Stomach (tissue), 9 donors: ENCODE data around the gene EDRF1. TPM values are rescaled to one million over a fixed set of nuclear protein-coding genes. Genes with fewer than 3 reads are reported as not detected.

Experiments used
- DNase-seq, 2 donors: peaks; one replicate each; pipeline versions ENCODE4 v3.0.0 to v3.0.0-alpha.2; 2013 to 2019
- H3K27ac ChIP-seq, 5 donors: fragments of 200-600 bp in 4 of 5; sonication (generic) in 4 of 5; one replicate each; pipeline ENCODE4 v1.5.1; 2013 to 2019; ENCODE audit warnings: mild to moderate bottlenecking in 1 of 5, moderate library complexity in 1 of 5
- H3K27me3 ChIP-seq, 3 donors: fragments of 200-600 bp; sonication (generic); one replicate each; pipeline ENCODE4 v1.5.1; 2017 to 2019; ENCODE audit warnings: mixed run types in 1 of 3
- H3K36me3 ChIP-seq, 4 donors: fragments of 200-600 bp; sonication (generic); 1 replicate in 3 of 4; 2 replicates in 1 of 4; pipeline ENCODE4 v1.5.1; 2016 to 2019
- H3K4me1 ChIP-seq, 4 donors: fragments of 200-600 bp; sonication (generic); one replicate each; pipeline ENCODE4 v1.5.1; 2016 to 2019
- H3K4me3 ChIP-seq, 4 donors: fragments of 200-600 bp; sonication (generic) in 3 of 4; one replicate each; pipeline ENCODE4 v1.5.1; 2016 to 2019; ENCODE audit warnings: mild to moderate bottlenecking in 1 of 4
- H3K9me3 ChIP-seq, 4 donors: fragments of 200-600 bp; sonication (generic); one replicate each; pipeline ENCODE4 v1.5.1; 2016 to 2019
- EP300 ChIP-seq: sonication (generic); formaldehyde crosslinking; IDR thresholded peaks from one replicate; pipeline ENCODE4 v1.6.1; 2017; ENCODE audit warnings: antibody characterized with exemption
- POLR2A ChIP-seq, 4 donors: fragments of 450-650 bp; IDR thresholded peaks; one replicate each; pipeline ENCODE4 v1.6.1; 2016; ENCODE audit warnings: antibody characterized with exemption in 4 of 4, control low read depth in 2 of 4, mild to moderate bottlenecking in 1 of 4, moderate library complexity in 1 of 4
- POLR2AphosphoS5 ChIP-seq, 3 donors: sonication (generic); formaldehyde crosslinking; IDR thresholded peaks; one replicate each; pipeline ENCODE4 v1.6.1; 2016; ENCODE audit warnings: antibody characterized with exemption in 3 of 3
- WGBS, 5 donors: extraction: QIAGEN DNeasy Blood & Tissue Kit in 3 of 5; methylation state at CpG; one replicate each; pipeline versions ENCODE4 v1.1.5 to v1.1.7; 2013 to 2018; 5-methylcytosine and 5-hydroxymethylcytosine counted together
- intact Hi-C: fragments of 100-400 bp; cut with DNase I; formaldehyde crosslinking; loops from one replicate; pipeline ENCODE4 v1.15.1; 2023; ENCODE audit warnings: low total_unique reads
- polyA plus RNA-seq, 3 donors: library from polyadenylated mRNA; stranded (reverse); fragments of 200-250 nt; gene quantifications; one replicate each; pipeline ENCODE4 v1.2.3, GENCODE V29; 2013
- total RNA-seq, 5 donors: library from RNA; depleted of rRNA; stranded (reverse); fragments of >200 nt; gene quantifications; one replicate each; pipeline versions ENCODE4 v1.1.0 to v1.2.3, GENCODE V29; 2014 to 2016
- TF ChIP-seq, protein P1 (sequence below), 7 experiments: fragments of 450-650 bp in 4 of 7; fragments of 200-600 bp in 3 of 7; sonication (generic) in 3 of 7; IDR thresholded peaks; one replicate each; pipeline ENCODE4 v1.5.1; 2016 to 2019; ENCODE audit warnings: antibody characterized with exemption in 7 of 7, control low read depth in 2 of 7, mild to moderate bottlenecking in 1 of 7
- donor health status: healthy with polysubstance abuse.
- donor health status: Bipolar disorder and iron deficiency.
- donor health status: healthy.

Gene EDRF1
- total and polyA plus RNA-seq, 8 donors: 5.5 to 41.5 (median 15.5) TPM

DNA sequence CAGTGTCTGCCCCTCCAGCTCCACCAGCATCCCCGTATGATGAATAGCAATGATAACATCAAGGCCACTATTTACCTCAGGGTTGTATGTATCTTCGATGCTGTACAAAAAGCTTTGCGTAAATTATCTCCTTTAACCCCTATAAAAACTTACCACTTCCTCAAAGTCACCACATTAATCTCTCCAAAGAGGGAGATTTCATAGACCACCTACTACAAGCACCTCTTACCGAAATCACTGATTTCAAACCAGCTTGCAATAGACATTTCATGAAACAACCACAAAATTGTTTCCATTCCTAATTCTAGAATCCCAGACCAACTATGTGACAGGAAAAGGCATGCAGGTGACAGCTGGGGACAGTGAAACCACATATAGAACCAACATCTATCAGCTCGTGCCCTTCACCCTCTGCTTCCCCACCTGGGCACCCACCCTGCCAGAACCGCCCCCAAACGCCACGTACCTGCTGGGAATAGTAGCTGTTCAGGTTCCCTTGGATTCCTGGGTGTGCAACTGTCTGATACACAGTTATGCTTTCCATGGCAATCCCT is 76.2 kb downstream of the EDRF1 start:
- intact Hi-C loops: no loop called here
- no peak overlapping the region for H3K4me3 ChIP-seq
- 81 to 89% (median 86%) methylated on average over 8 of the region's 8 CpGs for WGBS, 5 donors

GRCh38 chr10:125797424-125797823 is 77.9 kb downstream of the EDRF1 start:
- no peak for DNase-seq
- no peak for TF ChIP-seq POLR2AphosphoS5 (IDR thresholded peaks at IDR 0.05)
- no peak for TF ChIP-seq EP300
- Histone ChIP-seq H3K36me3 (peaks cover 28 to 98% (median 90%) of the 10 kb centered on the region in 4 donors), H3K27ac (no peak overlapping the region), H3K27me3 (no peaks in the 10 kb centered on the region), H3K4me1 (no peaks in the 10 kb centered on the region), H3K9me3 (no peaks in the 10 kb centered on the region), H3K4me3 (no peak overlapping the region)
- intact Hi-C loops: no loop called here
- WGBS, 5 donors: 87 to 92% (median 89%) methylated on average over 8 of the region's 8 CpGs

More for the DNA sequence above, 76.2 kb downstream of the EDRF1 start:
- H3K36me3 ChIP-seq: peaks cover 32 to 97% (median 89%) of the 10 kb centered on the region in 4 donors
- no peak overlapping the region for H3K27ac ChIP-seq
- H3K4me1 ChIP-seq: no peaks in the 10 kb centered on the region
- no peaks in the 10 kb centered on the region for H3K9me3 ChIP-seq
- H3K27me3 ChIP-seq: no peaks in the 10 kb centered on the region
- DNase-seq: no peak
- TF ChIP-seq EP300 (no peak), POLR2A (IDR thresholded peaks at IDR 0.05) (no peak), POLR2AphosphoS5 (IDR thresholded peaks at IDR 0.05) (no peak)
- TF ChIP-seq, protein P1, sequence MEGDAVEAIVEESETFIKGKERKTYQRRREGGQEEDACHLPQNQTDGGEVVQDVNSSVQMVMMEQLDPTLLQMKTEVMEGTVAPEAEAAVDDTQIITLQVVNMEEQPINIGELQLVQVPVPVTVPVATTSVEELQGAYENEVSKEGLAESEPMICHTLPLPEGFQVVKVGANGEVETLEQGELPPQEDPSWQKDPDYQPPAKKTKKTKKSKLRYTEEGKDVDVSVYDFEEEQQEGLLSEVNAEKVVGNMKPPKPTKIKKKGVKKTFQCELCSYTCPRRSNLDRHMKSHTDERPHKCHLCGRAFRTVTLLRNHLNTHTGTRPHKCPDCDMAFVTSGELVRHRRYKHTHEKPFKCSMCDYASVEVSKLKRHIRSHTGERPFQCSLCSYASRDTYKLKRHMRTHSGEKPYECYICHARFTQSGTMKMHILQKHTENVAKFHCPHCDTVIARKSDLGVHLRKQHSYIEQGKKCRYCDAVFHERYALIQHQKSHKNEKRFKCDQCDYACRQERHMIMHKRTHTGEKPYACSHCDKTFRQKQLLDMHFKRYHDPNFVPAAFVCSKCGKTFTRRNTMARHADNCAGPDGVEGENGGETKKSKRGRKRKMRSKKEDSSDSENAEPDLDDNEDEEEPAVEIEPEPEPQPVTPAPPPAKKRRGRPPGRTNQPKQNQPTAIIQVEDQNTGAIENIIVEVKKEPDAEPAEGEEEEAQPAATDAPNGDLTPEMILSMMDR (IDR thresholded peaks at IDR 0.05): no peak

- Histone ChIP-seq H3K4me1 (no peaks in the 10 kb centered on the region), H3K27ac (no peak overlapping the region), H3K9me3 (no peaks in the 10 kb centered on the region), H3K27me3 (no peaks in the 10 kb centered on the region), H3K36me3 (peaks cover 22 to 98% (median 88%) of the 10 kb centered on the region in 4 donors), H3K4me3 (no peak overlapping the region)
- TF ChIP-seq, protein P1 (IDR thresholded peaks at IDR 0.05): no peak
- TF ChIP-seq POLR2AphosphoS5 (IDR thresholded peaks at IDR 0.05) (no peak), POLR2A (IDR thresholded peaks at IDR 0.05) (no peak), EP300 (no peak)
- intact Hi-C loops: no loop called here
- 49 to 75% (median 66%) methylated on average over 5 of the region's 5 CpGs for WGBS, 5 donors
- peak in 1 of 2 donors; percentile 18 for DNase-seq
Observed at GRCh38 chr10:125797994-125798662, 78.6 kb downstream of the EDRF1 start.

- no peak overlapping the region for H3K4me3 ChIP-seq
- 87 to 95% (median 93%) methylated on average over 8 of the region's 8 CpGs for WGBS, 5 donors
- DNase-seq: no peak
- no peaks in the 10 kb centered on the region for H3K27me3 ChIP-seq
- no peaks in the 10 kb centered on the region for H3K9me3 ChIP-seq
- no peaks in the 10 kb centered on the region for H3K4me1 ChIP-seq
- intact Hi-C loops: no loop called here
- TF ChIP-seq, protein P1 (IDR thresholded peaks at IDR 0.05): no peak
- TF ChIP-seq POLR2AphosphoS5 (IDR thresholded peaks at IDR 0.05) (no peak), POLR2A (IDR thresholded peaks at IDR 0.05) (no peak), EP300 (no peak)
- H3K36me3 ChIP-seq: peaks cover 15 to 98% (median 85%) of the 10 kb centered on the region in 4 donors
- no peak overlapping the region for H3K27ac ChIP-seq
Observed at GRCh38 chr10:125799451-125800182, 80.1 kb downstream of the EDRF1 start.
